Non-pigmented ciliary epithelial cell (primary cell): Measurements from ENCODE around the gene CRTC1.

Experiments
- DNase-seq: peaks from one replicate; pipeline ENCODE4 v3.0.0-alpha.2; 2010; ENCODE audit warnings: low read depth

CRTC1 gene

DNA sequence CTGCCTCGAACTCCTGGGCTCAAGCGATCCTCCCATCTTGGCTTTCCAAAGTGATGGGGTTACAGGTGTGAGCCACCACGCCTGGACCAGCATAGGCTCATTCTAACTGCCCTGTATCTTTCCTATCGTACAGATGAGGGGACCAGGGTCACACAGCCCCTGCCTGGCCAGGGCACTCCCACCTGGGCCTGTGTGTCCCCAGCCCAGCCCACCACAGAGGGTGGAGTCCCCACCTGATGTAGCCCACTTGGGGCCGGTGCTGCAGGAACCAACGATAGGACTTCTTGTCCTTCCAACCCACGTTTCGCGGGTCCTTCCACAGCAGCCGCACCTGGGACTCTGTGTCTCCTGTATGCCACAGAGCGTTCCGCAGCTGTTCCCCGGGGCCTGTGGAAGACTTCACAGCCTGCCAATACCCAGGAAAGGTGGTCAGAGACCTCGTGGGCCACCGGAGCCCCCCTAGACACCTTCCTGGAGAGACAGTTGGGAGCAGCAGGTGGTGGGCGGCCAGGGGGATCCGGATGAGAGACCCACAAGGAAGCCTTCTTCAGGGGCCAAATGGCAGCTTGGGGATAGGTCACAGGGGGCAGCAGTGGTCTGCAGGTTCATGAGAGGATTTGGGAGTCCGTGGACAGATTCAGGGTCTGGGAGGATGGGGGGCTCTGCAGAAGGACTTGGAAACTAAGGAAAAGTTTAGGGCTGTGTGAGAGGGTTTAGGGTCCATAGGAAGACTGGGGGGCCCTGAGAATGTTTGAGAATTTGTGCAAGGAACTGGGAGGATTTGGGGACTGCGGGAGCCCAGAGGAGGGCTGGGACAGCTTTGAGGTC, 100.7 kb downstream of the CRTC1 start:
- no peak for DNase-seq

DNA sequence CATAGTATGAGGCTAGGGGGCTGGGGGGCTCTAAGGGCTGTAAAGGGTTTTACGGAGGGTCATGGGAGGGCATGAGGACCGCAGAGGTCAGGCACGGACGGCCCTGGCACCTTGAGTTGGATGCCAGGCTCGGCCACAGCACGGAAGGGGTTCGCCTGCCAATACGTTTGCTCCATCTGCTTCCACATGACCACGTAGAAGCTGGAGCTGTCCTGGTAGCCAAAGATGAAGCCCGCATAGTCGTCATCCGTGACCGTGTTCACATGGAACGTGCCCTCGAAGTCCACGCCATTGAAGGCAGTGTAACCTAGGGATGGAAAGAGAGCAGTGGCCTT, 101.3 kb downstream of the CRTC1 start:
- no peak for DNase-seq

DNA sequence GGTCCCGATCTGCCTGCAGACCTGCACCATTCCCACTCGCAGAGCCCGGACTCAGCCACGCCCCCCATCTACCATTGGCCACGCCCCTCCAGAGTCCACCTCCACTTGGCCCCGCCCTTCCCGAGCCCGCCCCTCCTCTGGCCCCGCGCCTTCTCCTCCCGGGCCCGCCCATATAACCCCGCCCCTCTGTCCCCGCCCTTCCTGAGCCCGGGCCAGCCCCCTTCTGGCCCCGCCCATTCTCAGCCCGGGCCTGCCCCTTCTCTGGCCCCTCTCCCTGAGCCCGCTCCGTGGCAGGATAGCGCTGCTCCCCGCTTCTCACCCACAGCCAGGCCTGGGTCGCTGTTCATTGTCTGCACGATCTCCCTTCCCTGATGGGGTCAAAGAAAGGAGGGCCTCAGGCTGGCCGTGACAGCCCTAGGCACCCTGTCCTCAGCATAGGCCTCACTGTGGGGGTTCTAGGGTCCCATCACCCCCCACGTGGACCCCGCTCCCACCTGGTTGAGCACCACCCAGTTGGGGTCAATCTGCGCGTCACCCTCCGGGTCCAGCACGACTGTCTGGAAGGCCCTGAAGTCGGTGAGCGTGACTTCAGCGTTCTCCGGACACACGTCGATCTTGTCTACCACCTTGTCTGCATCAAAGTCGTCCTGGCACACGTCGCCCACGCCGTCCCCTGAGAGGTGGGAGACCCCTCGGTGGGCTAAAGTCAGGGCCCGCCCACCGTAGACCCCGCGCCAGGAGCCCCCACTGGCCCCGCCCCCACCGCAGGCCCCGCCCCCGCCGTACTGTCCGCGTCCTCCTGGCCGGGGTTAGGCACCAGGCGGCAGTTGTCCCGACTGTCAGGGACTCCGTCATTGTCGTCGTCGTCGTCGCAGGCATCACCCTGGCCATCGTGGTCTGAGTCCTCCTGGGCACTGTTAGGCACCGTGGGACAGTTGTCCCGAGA, 102.0 kb downstream of the CRTC1 start:
- no peak for DNase-seq

DNA sequence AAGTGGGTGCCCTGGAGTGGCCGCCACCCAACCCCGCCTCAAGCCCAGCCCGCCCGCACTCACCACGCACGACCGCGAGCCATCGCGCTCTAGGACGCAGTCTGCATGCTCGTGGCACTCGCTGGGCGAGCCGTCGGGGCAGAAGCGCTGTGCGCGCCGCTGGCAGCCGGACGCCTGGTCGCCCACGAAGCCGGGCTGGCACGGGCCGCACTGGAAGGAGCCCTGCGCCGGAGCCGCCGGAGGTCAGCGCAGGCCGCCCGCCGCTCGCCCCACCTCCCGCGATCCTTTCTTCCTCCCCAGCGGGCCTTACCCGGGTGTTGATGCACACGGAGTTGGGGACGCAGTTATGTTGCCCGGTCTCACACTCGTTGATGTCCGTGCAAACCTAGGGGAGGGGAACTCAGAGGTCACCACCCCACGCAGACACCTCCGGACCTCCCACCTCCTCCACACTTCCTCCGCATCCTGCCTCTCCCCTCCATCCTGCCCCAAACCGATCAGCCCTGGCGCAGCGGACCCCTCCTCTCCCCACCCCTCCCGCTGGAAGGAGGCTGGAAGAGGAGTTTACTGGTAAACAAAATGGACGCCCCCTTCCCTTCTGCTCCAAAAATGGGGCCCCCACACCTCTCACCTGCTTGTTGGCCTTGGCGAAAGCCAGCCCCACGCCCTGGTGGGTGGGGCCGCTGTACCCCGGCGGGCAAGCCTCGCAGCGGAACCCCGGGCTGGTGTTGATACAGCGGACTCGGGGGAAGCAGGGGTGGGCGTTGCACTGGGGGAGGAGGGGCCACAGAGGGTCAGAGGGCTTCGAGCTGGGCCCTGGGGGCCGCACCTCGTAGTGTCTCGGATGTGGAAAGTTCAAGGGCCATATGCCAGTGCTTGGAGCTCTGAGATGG, 105.3 kb downstream of the CRTC1 start:
- DNase-seq = no peak

DNA sequence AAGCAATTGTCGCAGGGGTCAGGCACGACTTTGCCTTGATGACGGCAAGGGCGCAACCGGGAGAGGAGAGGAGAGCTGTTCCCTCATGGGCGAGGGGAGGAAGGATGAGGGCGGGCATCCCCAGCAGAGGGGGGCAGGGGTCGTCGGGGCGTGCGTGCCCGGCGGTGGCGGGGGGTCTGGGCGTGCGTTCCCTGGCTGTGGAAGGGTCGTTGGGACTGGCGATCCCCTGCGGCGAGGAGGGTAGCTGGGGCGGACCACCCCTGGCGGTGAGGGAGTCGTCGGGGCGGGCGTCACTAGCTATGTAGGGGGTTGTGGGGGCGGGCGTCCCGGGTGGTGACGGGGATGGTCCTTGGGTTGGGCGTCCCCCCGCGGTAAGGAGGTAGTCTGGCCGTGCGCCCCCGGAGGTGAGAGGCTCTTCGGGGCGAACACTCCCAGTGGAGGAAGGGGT, 106.0 kb downstream of the CRTC1 start:
- DNase-seq = no peak

DNA sequence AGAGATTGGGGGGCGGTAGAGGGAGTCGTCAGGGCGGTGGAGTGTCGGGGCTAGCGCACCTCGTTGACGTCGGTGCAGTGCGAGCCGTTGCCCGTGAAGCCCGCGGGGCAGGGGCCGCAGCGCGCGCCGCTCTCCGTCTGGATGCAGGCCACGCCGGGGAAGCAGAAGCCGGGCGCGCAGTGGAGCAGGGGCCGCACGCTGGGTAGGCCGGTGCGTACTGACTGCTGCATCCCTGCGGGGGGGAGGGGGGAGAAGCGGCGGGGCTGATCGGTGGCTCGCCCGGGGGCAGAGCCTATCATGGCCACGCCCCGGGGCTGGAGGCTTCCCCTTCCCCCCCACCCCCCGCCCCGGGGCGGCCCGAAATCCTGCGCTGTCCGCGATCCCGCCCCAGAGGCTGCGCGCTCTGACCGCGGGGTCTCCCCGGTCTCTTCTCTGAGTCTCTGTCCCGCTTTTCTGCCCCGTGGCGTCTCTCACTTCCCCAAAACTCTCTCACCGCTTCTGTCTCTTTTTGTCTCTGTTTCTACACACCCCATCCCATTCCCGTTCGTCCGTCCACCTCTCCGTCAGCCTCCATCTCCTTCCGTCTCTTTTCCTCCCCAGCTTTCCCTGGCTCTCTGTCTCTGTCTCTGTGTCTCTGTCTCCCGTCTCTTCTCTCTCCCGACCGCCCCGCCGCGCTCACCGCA, 106.5 kb downstream of the CRTC1 start:
- no peak for DNase-seq

DNA sequence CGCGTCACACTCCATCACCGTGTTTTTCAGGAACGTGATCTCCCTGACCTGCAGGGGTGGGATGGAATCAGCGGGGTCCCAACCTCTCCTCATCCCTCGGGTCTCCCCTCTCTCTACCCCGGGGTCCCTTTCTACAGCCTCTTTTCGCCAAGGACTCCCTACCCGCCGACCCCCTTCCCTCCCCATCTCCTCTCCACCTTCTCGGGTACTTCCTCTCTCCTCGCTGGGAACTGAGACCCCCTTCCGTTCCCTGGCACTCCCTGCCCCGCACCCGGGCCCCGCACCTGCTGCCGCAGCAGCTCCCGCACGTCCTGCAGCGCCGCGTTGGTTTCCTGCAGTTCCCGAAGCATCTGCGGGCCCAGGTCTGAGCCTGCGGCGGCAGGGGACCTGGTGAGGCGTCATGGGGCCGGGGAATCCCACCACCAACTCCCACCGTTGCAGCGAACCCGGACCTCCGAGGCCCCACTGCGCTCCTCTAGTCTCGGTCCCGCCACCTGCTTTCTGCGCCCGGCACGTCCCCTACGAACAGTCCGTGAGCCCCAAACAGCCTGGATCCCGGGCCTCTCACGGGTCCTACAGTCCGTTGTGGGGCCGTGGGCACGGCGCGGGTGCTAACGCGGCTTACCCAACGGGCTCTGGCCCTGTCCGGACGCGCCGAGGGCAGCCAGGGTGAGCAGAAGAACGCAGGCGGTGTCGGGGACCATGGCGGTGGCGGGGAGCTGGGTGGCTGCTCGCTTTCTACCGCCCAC, 107.3 kb downstream of the CRTC1 start, which contains the start of gene COMP:
COMP (minus strand) TSS at position 740 of the 749 bp plus-strand sequence; CDS start at position 704, 36 bp downstream.
- no peak for DNase-seq

DNA sequence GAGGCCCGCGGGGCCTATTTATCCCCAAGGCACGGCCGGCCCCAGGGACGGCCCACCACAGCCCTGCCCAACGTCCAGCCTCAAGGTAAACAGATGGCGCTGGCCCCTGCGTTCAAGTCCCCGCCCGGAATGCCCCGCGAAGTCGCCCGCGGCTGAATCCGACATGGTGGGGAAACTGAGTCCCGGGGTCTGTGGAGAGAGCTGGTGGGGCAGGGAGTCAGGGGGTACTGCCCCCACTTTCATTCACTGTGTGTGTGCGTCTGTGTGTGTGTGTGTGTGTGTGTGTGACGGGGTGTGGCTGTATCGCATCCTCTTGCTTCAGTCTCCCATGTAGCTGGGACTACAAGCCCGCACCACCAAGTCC, 107.8 kb downstream of the CRTC1 start:
- DNase-seq = no peak

DNA sequence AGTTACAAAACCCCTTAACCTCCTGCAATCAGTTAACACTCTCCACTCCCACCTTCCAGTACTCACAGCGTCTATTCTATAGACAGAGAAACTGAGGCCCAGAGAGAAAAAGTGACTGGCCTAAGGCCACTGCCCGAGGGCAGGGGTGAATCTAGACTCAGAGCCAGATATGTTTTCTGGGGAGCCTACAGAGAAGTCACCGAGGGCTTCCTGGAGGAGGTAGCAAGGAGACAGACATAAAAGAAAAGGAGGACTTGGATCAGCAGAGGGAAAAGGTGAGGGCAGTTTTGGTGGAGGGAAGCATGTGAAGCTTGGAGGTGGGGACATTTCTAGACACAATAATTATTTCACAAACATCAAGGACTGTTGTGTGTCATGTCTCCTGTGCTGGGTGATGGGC, 109.2 kb downstream of the CRTC1 start:
- DNase-seq = no peak

DNA sequence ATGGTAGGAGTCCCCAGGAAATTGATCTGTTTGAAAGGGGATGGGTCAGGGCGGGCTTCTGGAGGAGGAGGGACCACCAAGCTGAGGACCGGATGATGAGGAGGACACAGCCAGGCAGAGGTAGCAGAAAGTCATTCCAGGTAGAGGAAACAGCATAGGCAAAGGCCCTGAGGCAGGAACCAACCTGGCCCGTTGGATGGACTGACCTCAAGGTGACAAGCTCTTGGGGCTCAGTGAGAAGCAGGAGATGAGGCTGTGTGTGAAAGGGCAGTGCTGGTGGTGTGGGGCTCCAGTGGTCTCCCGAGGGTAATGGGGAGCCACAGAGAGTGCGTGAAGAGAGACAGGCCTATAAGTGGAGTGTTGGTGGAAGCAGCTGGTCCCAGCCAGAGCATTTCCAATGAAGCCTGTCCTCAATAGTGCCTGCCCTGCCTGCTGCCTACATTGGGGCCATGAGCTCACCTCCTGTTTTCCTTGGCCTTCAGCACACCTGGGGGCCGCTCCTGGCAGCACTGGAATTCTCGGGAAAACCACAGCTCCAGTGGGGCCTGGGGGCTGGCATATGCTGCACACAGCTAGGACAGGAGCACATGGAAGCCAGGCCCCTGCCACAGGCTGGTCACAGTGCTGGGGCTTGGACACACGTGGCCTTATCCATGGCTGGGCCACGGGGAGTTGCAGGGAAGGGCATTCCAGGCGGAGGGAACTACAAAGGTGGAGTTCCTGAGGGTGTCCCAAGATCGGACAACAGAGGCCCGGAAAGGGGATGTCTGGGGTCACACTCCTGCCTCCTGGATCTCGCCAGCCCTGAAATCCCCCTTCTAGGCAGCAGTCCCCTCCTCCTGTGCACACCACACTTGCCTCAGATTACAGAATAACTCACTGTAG, 109.9 kb downstream of the CRTC1 start:
- DNase-seq = no peak

DNA sequence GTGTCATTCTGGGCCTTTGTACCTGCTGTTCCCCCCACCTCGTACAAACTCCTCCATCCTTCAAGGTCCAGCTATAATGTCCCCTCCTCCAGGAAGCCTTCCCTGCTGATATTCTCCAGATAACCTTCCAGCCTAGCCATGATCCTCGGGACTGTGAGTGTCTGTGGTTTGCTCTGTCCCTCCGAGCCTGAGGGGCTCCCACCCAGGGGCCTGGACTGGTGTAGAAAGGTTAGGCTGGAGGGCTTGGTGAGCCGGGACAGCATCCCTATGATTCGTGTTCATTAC, 110.5 kb downstream of the CRTC1 start:
- no peak for DNase-seq

DNA sequence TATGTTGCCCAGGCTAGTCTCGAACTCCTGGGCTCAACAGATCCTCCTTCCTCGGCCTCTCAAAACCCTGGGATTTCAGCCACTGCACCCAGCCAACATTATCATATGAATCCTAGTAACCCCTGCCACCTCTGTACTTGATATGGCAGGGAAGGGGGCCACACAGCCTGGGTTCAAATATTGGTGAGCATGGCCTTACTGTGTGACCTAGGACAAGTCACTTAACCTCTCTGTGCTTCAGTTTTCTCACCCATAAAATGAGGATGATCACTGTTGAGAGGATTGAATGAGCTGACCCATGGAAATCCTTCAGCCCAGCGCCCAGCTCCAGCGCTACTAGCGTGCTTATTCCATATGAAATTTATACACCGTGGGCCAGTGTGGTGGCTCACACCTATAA, 111.2 kb downstream of the CRTC1 start:
- DNase-seq = no peak

DNA sequence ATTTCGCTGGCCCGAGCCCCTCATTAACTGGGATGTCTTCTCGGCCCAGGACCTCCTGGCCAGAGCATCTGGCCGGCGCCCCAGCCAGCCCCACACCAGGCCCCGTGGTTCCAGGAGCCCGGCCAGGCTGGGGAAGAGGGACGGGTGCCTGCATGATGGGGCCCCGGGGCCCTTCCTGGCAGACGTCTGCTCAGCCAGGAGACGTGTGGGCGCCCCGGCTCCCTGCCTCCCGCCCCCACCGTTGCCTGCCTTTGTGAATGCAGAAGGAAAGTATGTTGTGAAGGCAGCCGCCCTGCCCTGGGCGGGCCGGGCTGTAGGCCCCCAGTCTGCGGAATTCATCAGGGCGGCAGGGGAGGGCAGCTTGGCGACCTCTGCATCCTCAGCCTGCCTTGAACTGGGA, 112.1 kb downstream of the CRTC1 start:
- DNase-seq = no peak

DNA sequence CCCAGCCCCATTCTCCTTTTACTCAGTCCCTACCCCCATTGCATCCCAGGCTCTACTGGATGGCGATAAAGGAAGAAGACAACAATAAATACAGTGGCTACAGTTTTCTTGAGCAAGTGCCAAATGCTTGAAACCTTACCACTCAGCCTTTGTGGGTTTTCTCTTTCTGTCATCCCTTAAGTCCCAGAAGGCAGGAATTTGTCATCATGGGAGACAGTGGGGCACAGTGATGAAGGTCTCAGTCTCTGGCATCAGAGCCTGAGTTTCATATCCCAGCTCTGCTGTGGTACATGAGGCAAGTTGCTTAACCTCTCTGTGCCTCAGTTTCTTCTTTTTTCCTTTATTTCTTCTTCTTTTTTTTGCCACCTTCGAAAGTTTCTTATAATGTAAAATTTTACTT, 112.8 kb downstream of the CRTC1 start:
- no peak for DNase-seq

DNA sequence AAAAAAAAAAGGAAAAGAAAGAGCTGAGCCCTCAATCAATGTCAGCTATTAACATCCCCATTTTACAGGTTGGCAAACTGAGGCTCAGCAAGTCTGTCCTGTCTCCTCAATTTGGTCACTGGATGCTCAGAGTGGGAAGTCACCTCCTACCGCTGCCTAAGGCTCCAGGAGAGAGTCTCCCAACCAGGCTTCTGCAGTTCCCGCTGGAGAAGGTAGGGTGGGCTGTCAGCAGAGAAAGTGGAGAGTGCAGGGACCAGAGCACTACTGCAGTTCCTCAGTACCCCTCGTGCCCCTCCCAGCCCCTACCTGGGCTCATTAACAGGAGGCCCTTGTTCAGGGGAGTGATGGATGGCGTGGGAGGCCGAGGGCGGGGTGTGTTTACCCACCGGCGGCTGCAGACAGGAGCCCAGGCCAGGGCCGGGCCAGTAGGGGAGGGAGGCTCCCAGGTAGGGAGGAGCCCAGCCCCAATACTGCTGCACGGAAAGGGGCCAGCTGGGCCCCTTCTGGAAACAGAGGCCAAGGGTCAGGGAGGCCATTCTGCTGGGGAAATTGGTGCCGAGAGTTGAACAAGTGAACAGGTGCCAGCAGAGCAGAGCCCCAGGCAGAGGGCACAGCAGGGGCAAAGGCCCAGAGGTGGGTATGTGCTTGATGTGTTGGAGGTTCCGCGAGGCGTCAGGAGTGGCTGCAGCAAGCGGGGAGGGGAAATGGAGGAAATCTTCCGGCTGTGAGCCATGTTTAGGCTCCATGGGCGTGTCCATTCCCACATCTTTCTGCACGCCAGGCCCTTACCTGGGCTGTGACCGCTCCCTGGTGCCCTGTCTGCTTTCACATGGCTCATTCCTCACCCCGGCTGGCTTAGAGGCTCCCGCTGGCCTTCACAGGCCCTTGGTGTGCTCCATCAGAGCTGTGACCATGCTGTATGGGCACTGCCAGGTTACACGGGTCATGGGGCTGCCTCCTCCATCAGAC, 115.2 kb downstream of the CRTC1 start:
- DNase-seq = no peak

DNA sequence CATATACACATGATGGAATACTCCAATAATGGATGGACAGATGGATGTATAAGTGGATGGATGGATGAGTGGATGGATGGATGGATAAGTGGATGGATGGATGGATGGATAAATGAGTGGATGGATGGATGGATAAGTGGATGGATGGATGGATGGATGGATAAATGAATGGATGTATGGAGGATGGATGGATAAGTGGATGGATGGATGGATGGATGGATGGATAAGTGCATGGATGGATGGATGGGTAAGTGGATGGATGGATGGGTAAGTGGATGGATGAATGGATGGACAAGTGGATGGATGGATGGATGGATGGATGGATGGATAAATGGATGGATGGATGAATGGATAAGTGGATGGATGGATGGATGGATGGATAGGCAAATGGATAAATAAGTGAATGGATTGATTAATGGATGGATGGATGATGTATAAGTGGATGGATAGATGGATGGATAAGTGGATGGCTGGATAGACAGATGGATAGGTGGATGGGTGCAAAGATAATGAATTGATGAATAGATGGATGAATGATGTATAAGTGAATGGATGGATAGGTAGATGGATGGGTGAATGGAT, 116.0 kb downstream of the CRTC1 start:
- DNase-seq = no peak

DNA sequence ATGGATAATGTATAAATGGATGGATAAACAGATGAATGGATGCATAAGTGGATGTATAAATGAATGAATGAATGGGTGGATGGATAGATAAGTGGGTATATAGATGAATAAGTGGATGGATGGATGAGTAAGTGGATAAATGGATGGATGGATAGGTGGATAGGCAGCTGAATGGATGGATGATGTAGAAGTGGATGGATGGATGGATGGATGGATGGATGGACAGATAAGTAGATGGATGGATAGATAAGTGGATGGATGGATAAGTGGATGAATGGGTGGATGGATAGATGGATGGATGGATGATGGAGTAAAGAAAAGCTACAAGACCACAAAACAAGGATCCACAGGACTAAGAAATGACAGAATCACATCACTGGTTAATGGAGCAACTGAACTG, 116.6 kb downstream of the CRTC1 start:
- DNase-seq = no peak

DNA sequence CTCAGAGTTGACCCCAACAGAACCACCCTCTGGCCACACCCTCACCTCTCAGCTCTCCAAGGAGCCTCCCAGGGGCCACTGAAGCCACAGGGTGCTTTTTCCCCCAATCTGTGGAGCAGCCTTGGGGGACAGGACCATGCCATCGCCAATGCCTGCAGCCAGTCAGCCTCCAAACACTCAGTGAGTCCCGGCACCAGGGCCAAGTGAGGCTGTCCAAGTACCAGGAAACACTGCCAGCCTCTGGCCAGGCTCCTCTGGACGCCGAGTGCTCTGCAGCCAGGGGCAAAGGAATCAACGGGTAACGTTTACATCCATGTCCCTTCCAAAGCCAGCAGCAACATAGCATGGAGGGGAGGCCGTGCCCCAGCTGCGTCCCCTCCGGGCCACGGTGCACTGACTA, 117.2 kb downstream of the CRTC1 start:
- no peak for DNase-seq
